Liver (tissue), 9 donors: ENCODE results near the gene IL1RAP. TPM values are rescaled to one million over a fixed set of nuclear protein-coding genes. Genes with fewer than 3 reads are reported as not detected.
"Not testable (repeated sequence)": the region's sequence is repeated elsewhere in the genome, so short reads cannot be mapped to it uniquely, and the experiment has no call there.

Experiments used
- DNase-seq: peaks from one replicate; pipeline ENCODE4 v3.0.0-alpha.2; 2017; ENCODE audit warnings: low spot score
- H3K27ac ChIP-seq, 2 donors: one replicate each; pipeline ENCODE4 v1.7.0; 2013; ENCODE audit warnings: inconsistent platforms in 2 of 2, low read length in 2 of 2, control low read depth in 1 of 2, low read depth in 1 of 2, mild to moderate bottlenecking in 1 of 2
- H3K27me3 ChIP-seq, 4 donors: one replicate each; pipeline versions ENCODE4 v1.6.1 to v1.7.0; 2013; ENCODE audit warnings: low read length in 3 of 4, inconsistent platforms in 1 of 4, mild to moderate bottlenecking in 1 of 4, moderate library complexity in 1 of 4; ENCODE audit not compliant: control insufficient read depth in 4 of 4, insufficient read depth in 4 of 4
- H3K36me3 ChIP-seq, 4 donors: one replicate each; pipeline versions ENCODE4 v1.6.1 to v1.7.0; 2013; ENCODE audit warnings: low read length in 3 of 4, mild to moderate bottlenecking in 3 of 4, low read depth in 1 of 4, moderate library complexity in 1 of 4; ENCODE audit not compliant: control insufficient read depth in 4 of 4, insufficient read depth in 3 of 4
- H3K4me1 ChIP-seq, 4 donors: one replicate each; pipeline versions ENCODE4 v1.6.1 to v1.7.0; 2013; ENCODE audit warnings: low read length in 3 of 4, mild to moderate bottlenecking in 3 of 4, moderate library complexity in 1 of 4; ENCODE audit not compliant: control insufficient read depth in 4 of 4, insufficient read depth in 4 of 4
- H3K4me3 ChIP-seq, 3 donors: one replicate each; pipeline versions ENCODE4 v1.6.1 to v1.7.0; 2013; ENCODE audit warnings: low read length in 3 of 3, control low read depth in 1 of 3, low read depth in 1 of 3, mild to moderate bottlenecking in 1 of 3
- H3K9ac ChIP-seq, 2 donors: one replicate each; pipeline ENCODE4 v1.7.0; 2013; ENCODE audit warnings: low read length in 2 of 2, mild to moderate bottlenecking in 2 of 2, moderate library complexity in 2 of 2, control low read depth in 1 of 2, low read depth in 1 of 2
- H3K9me3 ChIP-seq, 4 donors: one replicate each; pipeline versions ENCODE4 v1.6.1 to v1.7.0; 2013; ENCODE audit warnings: low read length in 3 of 4; ENCODE audit not compliant: control insufficient read depth in 4 of 4
- ATF3 ChIP-seq: IDR thresholded peaks from 2 replicates; pipeline ENCODE4 v1.6.1; 2016; ENCODE audit warnings: antibody characterized with exemption
- CTCF ChIP-seq: fragments of 150-350 bp; IDR thresholded peaks from 2 replicates; pipeline ENCODE4 v1.5.1; 2017; ENCODE audit warnings: improper control_type of control experiment, low read depth, low read length; ENCODE audit not compliant: missing input control
- EGR1 ChIP-seq, 2 donors: IDR thresholded peaks; 2 replicates each; pipeline ENCODE4 v1.6.1; 2016 to 2018; ENCODE audit warnings: antibody characterized with exemption in 2 of 2, low read depth in 2 of 2
- FOXA1 ChIP-seq: IDR thresholded peaks from 2 replicates; pipeline ENCODE4 v1.6.1; 2016; ENCODE audit warnings: antibody characterized with exemption
- GABPA ChIP-seq, 2 donors: IDR thresholded peaks in 1 of 2; conservative IDR thresholded peaks in 1 of 2; 2 replicates each; pipeline ENCODE4 v1.6.1; 2016; ENCODE audit warnings: antibody characterized with exemption in 2 of 2, mild to moderate bottlenecking in 1 of 2, moderate library complexity in 1 of 2
- HNF4A ChIP-seq, 2 donors: conservative IDR thresholded peaks; 2 replicates each; pipeline ENCODE4 v1.6.1; 2016; ENCODE audit warnings: antibody characterized with exemption in 2 of 2, mild to moderate bottlenecking in 2 of 2
- JUND ChIP-seq, 2 donors: IDR thresholded peaks; 2 replicates each; pipeline ENCODE4 v1.6.1; 2016; ENCODE audit warnings: antibody characterized with exemption in 2 of 2
- NR2F2 ChIP-seq: IDR thresholded peaks from 2 replicates; pipeline ENCODE4 v1.6.1; 2016; ENCODE audit warnings: antibody characterized with exemption
- RAD21 ChIP-seq, 2 donors: IDR thresholded peaks; 2 replicates each; pipeline ENCODE4 v1.6.1; 2016; ENCODE audit warnings: antibody characterized with exemption in 2 of 2, mild to moderate bottlenecking in 2 of 2
- REST ChIP-seq: IDR thresholded peaks from 2 replicates; pipeline ENCODE4 v1.6.1; 2016; ENCODE audit warnings: antibody characterized with exemption, mild to moderate bottlenecking
- TAF1 ChIP-seq: conservative IDR thresholded peaks from 2 replicates; pipeline ENCODE4 v1.6.1; 2016; ENCODE audit warnings: antibody characterized with exemption, mild to moderate bottlenecking
- WGBS: extraction: QIAGEN DNeasy Blood & Tissue Kit; methylation state at CpG from one replicate; pipeline ENCODE4 v1.1.7; 2013; 5-methylcytosine and 5-hydroxymethylcytosine counted together
- polyA plus RNA-seq, 2 donors: library from polyadenylated mRNA; stranded (reverse) in 1 of 2; unstranded in 1 of 2; fragments of 200-250 nt in 1 of 2; fragments of >200 nt in 1 of 2; fragmentation: Nextera tagmentation in 1 of 2; extraction: Ambion mirVana in 1 of 2; gene quantifications; one replicate each; pipeline versions ENCODE4 v1.2.1 to v1.2.3, GENCODE V29; 2013 to 2015
- total RNA-seq, 2 donors: library from RNA; depleted of rRNA; stranded (reverse); fragments of >200 nt; gene quantifications; one replicate each; pipeline ENCODE4 v1.2.3, GENCODE V29; 2014
- donor health status: healthy.
- donor health status: healthy.
- donor health status: healthy.
- donor health status: healthy.
- donor health status: healthy.

Gene IL1RAP
- total and polyA plus RNA-seq, 4 donors: 53.7 to 230 (median 71.6) TPM

DNA sequence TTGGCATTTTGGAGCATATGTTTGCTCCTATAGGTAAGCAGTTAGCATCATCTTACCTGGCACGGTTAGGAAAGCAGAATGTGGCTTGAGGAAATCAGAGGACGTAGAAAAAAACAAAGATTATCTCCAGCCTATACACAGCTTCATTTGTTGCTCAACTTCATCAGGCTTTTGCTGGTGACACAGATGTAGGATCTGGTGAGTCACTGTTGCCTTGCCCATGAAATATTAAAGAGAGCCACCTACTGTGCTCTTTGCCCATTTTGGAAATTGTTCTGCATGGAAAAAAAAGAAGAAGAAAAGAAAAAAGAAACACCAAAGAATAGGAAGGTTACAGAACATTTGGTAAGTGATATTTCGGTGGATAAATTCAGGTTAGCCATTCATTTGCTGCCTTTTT lies 3.8 kb downstream of the IL1RAP start:
- Histone ChIP-seq H3K36me3 (peaks cover 0 to 17% (median 3%) of the 10 kb centered on the region in 4 donors), H3K4me3 (peak overlapping the region in 2 of 3 donors; percentile 26 to 95), H3K9ac (no peak overlapping the region), H3K4me1 (peaks cover 0 to 40% (median 10%) of the 10 kb centered on the region in 4 donors), H3K27ac (peak overlapping the region; percentile 11 to 25), H3K9me3 (no peaks in the 10 kb centered on the region), H3K27me3 (no peaks in the 10 kb centered on the region)
- TF ChIP-seq EGR1 (IDR thresholded peaks at IDR 0.05; ENCODE audit: low read depth in 2 of 2): no peak
- TF ChIP-seq FOXA1: no peak
- TF ChIP-seq RAD21 (IDR thresholded peaks at IDR 0.05): peak in 1 of 2 donors; percentile 19
- TF ChIP-seq NR2F2: no peak
- TF ChIP-seq HNF4A (conservative IDR thresholded peaks at IDR 0.05): peak in 1 of 2 donors; percentile 15
- TF ChIP-seq JUND (IDR thresholded peaks at IDR 0.05): peak in 1 of 2 donors; percentile 73
- TF ChIP-seq ATF3: no peak
- 76% methylated on average over 3 of the region's 3 CpGs for WGBS
- DNase-seq: no peak

DNA sequence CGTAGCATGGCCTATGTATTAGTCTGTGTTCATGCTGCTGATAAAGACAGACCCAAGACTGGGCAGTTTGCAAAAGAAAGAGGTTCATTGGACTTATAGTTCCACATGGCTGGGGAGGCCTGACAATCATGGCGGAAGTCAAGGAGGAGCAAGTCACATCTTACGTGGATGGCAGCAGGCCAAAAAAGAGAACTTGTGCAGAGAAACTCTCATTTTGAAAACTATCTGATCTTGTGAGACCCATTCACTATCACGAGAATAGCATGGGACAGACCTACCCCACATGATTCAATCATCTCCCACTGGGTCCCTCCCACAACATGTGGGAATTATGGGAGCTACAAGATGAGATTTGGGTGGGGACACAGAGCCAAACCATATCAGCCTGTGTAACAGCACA lies 4.6 kb downstream of the IL1RAP start:
- H3K9me3 ChIP-seq, H3K4me3 ChIP-seq, DNase-seq, H3K27me3 ChIP-seq, H3K9ac ChIP-seq, H3K27ac ChIP-seq: not testable (repeated sequence)
- Histone ChIP-seq H3K36me3 (peaks cover 0 to 17% (median 3%) of the 10 kb centered on the region in 4 donors), H3K4me1 (peaks cover 0 to 33% (median 7%) of the 10 kb centered on the region in 4 donors)
- 87% methylated on average over 4 of the region's 4 CpGs for WGBS

DNA sequence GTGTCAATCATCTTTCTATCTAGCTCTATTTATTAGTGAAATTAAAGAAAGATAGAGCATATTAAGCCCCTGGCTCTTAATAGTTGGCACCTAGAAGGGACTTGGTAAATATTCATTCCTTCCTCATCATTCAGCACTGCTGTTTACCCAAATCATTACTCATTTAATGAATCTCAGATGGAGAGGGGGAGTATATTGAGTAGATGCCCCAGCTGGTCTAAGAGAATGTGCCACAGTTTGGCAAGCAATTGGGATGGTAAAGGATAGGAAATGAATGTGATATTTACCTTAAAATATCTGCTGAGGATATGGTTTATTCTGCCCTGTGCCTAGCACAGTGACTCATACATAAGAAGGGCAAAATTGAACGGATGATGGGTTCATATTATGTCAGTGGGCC lies 6.0 kb downstream of the IL1RAP start:
- WGBS: 46% methylated on average over 1 of the region's 1 CpG
- peaks cover 0 to 17% (median 3%) of the 10 kb centered on the region in 4 donors for H3K36me3 ChIP-seq
- no peaks in the 10 kb centered on the region for H3K9me3 ChIP-seq
- H3K27ac ChIP-seq: no peak overlapping the region
- TF ChIP-seq FOXA1: no peak
- TF ChIP-seq CTCF: no peak
- TF ChIP-seq GABPA (IDR thresholded peaks at IDR 0.05 in 1 of 2, conservative IDR thresholded peaks at IDR 0.05 in 1 of 2): no peak
- TF ChIP-seq REST: no peak
- no peak for TF ChIP-seq TAF1
- TF ChIP-seq EGR1 (IDR thresholded peaks at IDR 0.05; ENCODE audit: low read depth in 2 of 2): no peak
- peaks cover 0 to 33% (median 9%) of the 10 kb centered on the region in 4 donors for H3K4me1 ChIP-seq
- H3K4me3 ChIP-seq: no peak overlapping the region
- no peak for DNase-seq
- no peaks in the 10 kb centered on the region for H3K27me3 ChIP-seq
- H3K9ac ChIP-seq: no peak overlapping the region
